HepG2 (cell line): ENCODE data around the gene LRRC8E. TPM values are rescaled to one million over a fixed set of nuclear protein-coding genes. Genes with fewer than 3 reads are reported as not detected.

Source experiments
- ARNT2 ChIP-seq: sonication (generic); formaldehyde crosslinking; IDR thresholded peaks from 2 replicates; pipeline ENCODE4 v1.8.0; 2022; ENCODE audit warnings: mild to moderate bottlenecking, low read depth, missing genetic modification reagents, moderate library complexity
- GPN1 ChIP-seq: sonication (generic); formaldehyde crosslinking; IDR thresholded peaks from 2 replicates; pipeline ENCODE4 v1.5.1; 2020; ENCODE audit warnings: missing genetic modification reagents, borderline replicate concordance
- IKZF4 ChIP-seq: sonication (generic); formaldehyde crosslinking; IDR thresholded peaks from 2 replicates; pipeline ENCODE4 v1.5.1; 2020; ENCODE audit warnings: borderline replicate concordance, mild to moderate bottlenecking, low read depth, missing genetic modification reagents; ENCODE audit errors: not compliant biosample characterization
- KDM5B ChIP-seq: sonication (generic); formaldehyde crosslinking; IDR thresholded peaks from 2 replicates; pipeline ENCODE4 v1.4.0; 2020; ENCODE audit warnings: missing genetic modification reagents, mild to moderate bottlenecking, borderline replicate concordance
- SMAD3 ChIP-seq: sonication (generic); formaldehyde crosslinking; IDR thresholded peaks from 2 replicates; pipeline ENCODE4 v1.4.0; 2020; ENCODE audit warnings: missing genetic modification reagents
- XRCC5 ChIP-seq: fragments of 200-400 bp; formaldehyde crosslinking; optimal IDR thresholded peaks from 2 replicates; pipeline ENCODE3; 2017; ENCODE audit warnings: mild to moderate bottlenecking, low read length
- ZNF839 ChIP-seq: sonication (generic); formaldehyde crosslinking; IDR thresholded peaks from 2 replicates; pipeline ENCODE4 v1.4.0; 2020; ENCODE audit warnings: missing genetic modification reagents, mild to moderate bottlenecking, borderline replicate concordance
- polyA plus RNA-seq, 8 experiments: library from polyadenylated mRNA; depleted of rRNA in 3 of 8; stranded (reverse) in 7 of 8; unstranded in 1 of 8; fragments of >200 nt; fragmentation: Illumina TruSeq in 4 of 8; extraction: Trizol in 4 of 8; gene quantifications; 2 replicates each; pipeline versions ENCODE4 v1.2.1 to v1.2.3, GENCODE V29; 2011 to 2016; ENCODE audit warnings: low read depth in 4 of 8, missing spikeins in 1 of 8, mixed read lengths in 1 of 8; ENCODE audit not compliant: insufficient read depth in 1 of 8
- total RNA-seq, 5 experiments: library from RNA; depleted of rRNA; stranded (reverse); fragments of >200 nt; fragmentation: Illumina TruSeq; extraction: Trizol; gene quantifications; 2 replicates each; pipeline ENCODE4 v1.2.3, GENCODE V29; 2016; ENCODE audit warnings: low read depth in 1 of 5
- TF ChIP-seq, protein P1 (sequence below): sonication (generic); formaldehyde crosslinking; IDR thresholded peaks from 2 replicates; pipeline ENCODE4 v1.4.0; 2020; ENCODE audit warnings: missing genetic modification reagents
- TF ChIP-seq, protein P2 (sequence below): IDR thresholded peaks from 2 replicates; pipeline ENCODE4 v1.6.1; 2018; ENCODE audit warnings: missing genetic modification reagents
- TF ChIP-seq, protein P3 (sequence below), 2 experiments: sonication (generic) in 1 of 2; formaldehyde crosslinking in 1 of 2; IDR thresholded peaks; 2 replicates each; pipeline versions ENCODE4 v1.5.1 to v1.6.1; 2011 to 2020; ENCODE audit warnings: borderline replicate concordance in 1 of 2, low read depth in 1 of 2, low read length in 1 of 2, mild to moderate bottlenecking in 1 of 2, missing genetic modification reagents in 1 of 2, moderate library complexity in 1 of 2
- TF ChIP-seq, protein P4 (sequence below): sonication (generic); formaldehyde crosslinking; IDR thresholded peaks from 2 replicates; pipeline ENCODE4 v1.5.1; 2020; ENCODE audit warnings: mild to moderate bottlenecking, missing genetic modification reagents, moderate library complexity
- TF ChIP-seq, protein P5 (sequence below): IDR thresholded peaks from 2 replicates; pipeline ENCODE4 v1.6.1; 2016; ENCODE audit warnings: low read depth

Gene LRRC8E
- total and polyA plus RNA-seq, 2 of the 13 experiments (the other 11 are each of a cell fraction or from before 2014, with no cell fraction given), result 8.0 to 10.3 TPM

DNA sequence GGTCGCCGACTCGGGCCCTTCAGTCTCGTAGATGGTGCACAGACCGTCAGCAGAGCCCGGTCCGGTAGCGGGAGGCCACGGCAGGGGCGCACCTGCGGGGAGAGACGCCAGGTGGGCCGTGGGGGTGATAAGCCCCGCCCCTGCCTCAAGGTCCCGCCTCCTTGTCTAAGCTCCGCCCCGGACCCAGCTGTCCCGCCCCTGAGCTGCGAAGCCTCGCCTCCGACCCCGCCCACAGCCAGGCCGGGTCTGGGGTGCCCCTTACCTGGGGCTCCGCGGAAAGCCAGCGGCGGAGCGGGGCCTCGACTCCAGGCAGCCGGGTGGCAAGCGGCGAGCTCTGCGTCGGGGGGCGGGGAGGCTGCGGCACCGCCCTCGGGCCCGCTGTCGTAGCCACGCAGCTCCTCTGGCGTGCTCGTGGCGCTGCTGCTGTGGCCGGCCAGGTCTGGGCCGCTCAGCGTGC is 18.8 kb upstream of the LRRC8E start (continued):
- TF ChIP-seq, protein P1, sequence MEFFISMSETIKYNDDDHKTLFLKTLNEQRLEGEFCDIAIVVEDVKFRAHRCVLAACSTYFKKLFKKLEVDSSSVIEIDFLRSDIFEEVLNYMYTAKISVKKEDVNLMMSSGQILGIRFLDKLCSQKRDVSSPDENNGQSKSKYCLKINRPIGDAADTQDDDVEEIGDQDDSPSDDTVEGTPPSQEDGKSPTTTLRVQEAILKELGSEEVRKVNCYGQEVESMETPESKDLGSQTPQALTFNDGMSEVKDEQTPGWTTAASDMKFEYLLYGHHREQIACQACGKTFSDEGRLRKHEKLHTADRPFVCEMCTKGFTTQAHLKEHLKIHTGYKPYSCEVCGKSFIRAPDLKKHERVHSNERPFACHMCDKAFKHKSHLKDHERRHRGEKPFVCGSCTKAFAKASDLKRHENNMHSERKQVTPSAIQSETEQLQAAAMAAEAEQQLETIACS (CRISPR knock-in tag), result 0 out of 2 replicates have a peak, but pooled peaks have one; percentile 12
- TF ChIP-seq ZNF839 (no peak), KDM5B (CRISPR knock-in tag) (0 out of 2 replicates have a peak, but pooled peaks have one; percentile 48), SMAD3 (no peak), ARNT2 (0 out of 2 replicates have a peak, but pooled peaks have one; percentile 9), IKZF4 (CRISPR knock-in tag) (no peak), GPN1 (CRISPR knock-in tag) (no peak), XRCC5 (no peak)
- TF ChIP-seq, protein P2, sequence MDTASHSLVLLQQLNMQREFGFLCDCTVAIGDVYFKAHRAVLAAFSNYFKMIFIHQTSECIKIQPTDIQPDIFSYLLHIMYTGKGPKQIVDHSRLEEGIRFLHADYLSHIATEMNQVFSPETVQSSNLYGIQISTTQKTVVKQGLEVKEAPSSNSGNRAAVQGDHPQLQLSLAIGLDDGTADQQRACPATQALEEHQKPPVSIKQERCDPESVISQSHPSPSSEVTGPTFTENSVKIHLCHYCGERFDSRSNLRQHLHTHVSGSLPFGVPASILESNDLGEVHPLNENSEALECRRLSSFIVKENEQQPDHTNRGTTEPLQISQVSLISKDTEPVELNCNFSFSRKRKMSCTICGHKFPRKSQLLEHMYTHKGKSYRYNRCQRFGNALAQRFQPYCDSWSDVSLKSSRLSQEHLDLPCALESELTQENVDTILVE, result no peak
- TF ChIP-seq, protein P3, sequence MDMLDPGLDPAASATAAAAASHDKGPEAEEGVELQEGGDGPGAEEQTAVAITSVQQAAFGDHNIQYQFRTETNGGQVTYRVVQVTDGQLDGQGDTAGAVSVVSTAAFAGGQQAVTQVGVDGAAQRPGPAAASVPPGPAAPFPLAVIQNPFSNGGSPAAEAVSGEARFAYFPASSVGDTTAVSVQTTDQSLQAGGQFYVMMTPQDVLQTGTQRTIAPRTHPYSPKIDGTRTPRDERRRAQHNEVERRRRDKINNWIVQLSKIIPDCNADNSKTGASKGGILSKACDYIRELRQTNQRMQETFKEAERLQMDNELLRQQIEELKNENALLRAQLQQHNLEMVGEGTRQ (IDR thresholded peaks at IDR 0.05; ENCODE audit: low read depth, low read length), result no peak
- TF ChIP-seq, protein P3 (CRISPR knock-in tag; IDR thresholded peaks at IDR 0.05; ENCODE audit: borderline replicate concordance), result no peak
- TF ChIP-seq, protein P4, sequence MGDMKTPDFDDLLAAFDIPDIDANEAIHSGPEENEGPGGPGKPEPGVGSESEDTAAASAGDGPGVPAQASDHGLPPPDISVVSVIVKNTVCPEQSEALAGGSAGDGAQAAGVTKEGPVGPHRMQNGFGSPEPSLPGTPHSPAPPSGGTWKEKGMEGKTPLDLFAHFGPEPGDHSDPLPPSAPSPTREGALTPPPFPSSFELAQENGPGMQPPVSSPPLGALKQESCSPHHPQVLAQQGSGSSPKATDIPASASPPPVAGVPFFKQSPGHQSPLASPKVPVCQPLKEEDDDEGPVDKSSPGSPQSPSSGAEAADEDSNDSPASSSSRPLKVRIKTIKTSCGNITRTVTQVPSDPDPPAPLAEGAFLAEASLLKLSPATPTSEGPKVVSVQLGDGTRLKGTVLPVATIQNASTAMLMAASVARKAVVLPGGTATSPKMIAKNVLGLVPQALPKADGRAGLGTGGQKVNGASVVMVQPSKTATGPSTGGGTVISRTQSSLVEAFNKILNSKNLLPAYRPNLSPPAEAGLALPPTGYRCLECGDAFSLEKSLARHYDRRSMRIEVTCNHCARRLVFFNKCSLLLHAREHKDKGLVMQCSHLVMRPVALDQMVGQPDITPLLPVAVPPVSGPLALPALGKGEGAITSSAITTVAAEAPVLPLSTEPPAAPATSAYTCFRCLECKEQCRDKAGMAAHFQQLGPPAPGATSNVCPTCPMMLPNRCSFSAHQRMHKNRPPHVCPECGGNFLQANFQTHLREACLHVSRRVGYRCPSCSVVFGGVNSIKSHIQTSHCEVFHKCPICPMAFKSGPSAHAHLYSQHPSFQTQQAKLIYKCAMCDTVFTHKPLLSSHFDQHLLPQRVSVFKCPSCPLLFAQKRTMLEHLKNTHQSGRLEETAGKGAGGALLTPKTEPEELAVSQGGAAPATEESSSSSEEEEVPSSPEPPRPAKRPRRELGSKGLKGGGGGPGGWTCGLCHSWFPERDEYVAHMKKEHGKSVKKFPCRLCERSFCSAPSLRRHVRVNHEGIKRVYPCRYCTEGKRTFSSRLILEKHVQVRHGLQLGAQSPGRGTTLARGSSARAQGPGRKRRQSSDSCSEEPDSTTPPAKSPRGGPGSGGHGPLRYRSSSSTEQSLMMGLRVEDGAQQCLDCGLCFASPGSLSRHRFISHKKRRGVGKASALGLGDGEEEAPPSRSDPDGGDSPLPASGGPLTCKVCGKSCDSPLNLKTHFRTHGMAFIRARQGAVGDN (CRISPR knock-in tag), result peak; percentile 60
- TF ChIP-seq, protein P5, sequence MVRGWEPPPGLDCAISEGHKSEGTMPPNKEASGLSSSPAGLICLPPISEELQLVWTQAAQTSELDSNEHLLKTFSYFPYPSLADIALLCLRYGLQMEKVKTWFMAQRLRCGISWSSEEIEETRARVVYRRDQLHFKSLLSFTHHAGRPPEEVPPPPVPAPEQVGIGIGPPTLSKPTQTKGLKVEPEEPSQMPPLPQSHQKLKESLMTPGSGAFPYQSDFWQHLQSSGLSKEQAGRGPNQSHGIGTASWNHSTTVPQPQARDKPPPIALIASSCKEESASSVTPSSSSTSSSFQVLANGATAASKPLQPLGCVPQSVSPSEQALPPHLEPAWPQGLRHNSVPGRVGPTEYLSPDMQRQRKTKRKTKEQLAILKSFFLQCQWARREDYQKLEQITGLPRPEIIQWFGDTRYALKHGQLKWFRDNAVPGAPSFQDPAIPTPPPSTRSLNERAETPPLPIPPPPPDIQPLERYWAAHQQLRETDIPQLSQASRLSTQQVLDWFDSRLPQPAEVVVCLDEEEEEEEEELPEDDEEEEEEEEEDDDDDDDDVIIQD, result no peak
